ENCODE results near the gene COPS8.

- TF ChIP-seq CTCF (conservative IDR thresholded peaks at IDR 0.05; ENCODE audit: low read length) (no peak), EZH2phosphoT487 (IDR thresholded peaks at IDR 0.05; ENCODE audit: borderline replicate concordance) (no peak)
Measured at GRCh38 chr2:237081596-237081995, 4.1 kb upstream of the COPS8 start.

Data from Loucy (cell line).